Measurements from ENCODE around the gene CDCA4. TPM values are rescaled to one million over a fixed set of nuclear protein-coding genes. Genes with fewer than 3 reads are reported as not detected.

Gene CDCA4
- polyA plus RNA-seq, 1 of the 3 experiments (the other 2 are of a cell fraction): 26.8 TPM

GRCh38 chr14:105014032-105014431, 6.9 kb downstream of the CDCA4 start:
- Histone ChIP-seq H3K4me3 (ENCODE audit: low read depth in 2 of 2, low read length in 1 of 2) (no peak overlapping the region), H3K9me2 (no peaks in the 10 kb centered on the region), H3K9me3 (no peaks in the 10 kb centered on the region), H3F3A (replicated peaks; ENCODE audit: insufficient read depth) (peaks cover 21% of the 10 kb centered on the region), H4K20me1 (ENCODE audit: insufficient read depth) (peaks cover 100% of the 10 kb centered on the region), H3K27ac (ENCODE audit: low read depth in 2 of 2, low read length in 1 of 2) (peak overlapping the region; percentile 40 to 43; a peak in 3 of 4 replicates), H3K4me2 (peak overlapping the region; percentile 46), H3K27me3 (ENCODE audit: insufficient read depth) (no peaks in the 10 kb centered on the region), H3K9ac (no peak overlapping the region), H3K36me3 (replicated peaks in 1 of 2; ENCODE audit: control insufficient read depth in 1 of 2, insufficient read depth in 2 of 2, low read length in 1 of 2) (peaks cover 18 to 27% of the 10 kb centered on the region in 2 experiments), H3K79me2 (ENCODE audit: insufficient read depth) (peaks cover 100% of the 10 kb centered on the region), H3K4me1 (ENCODE audit: control insufficient read depth in 1 of 2, insufficient read depth in 2 of 2, low read depth in 1 of 2, low read length in 1 of 2) (peaks cover 46 to 51% of the 10 kb centered on the region in 2 experiments), H2AFZ (ENCODE audit: low read depth) (no peak overlapping the region)
- no peak for TF ChIP-seq NFIC (IDR thresholded peaks at IDR 0.05; ENCODE audit: borderline replicate concordance)
- no peak for TF ChIP-seq SMC3 (IDR thresholded peaks at IDR 0.05; ENCODE audit: low read depth, low read length)
- TF ChIP-seq USF1 (IDR thresholded peaks at IDR 0.05; ENCODE audit: borderline replicate concordance, low read depth): no peak
- TF ChIP-seq GABPA (IDR thresholded peaks at IDR 0.05; ENCODE audit: low read depth): no peak
- no peak for TF ChIP-seq EP300 (IDR thresholded peaks at IDR 0.05; ENCODE audit: borderline replicate concordance in 1 of 2, low read depth in 1 of 2, low read length in 1 of 2)
- no peak for TF ChIP-seq ELF1 (IDR thresholded peaks at IDR 0.05)
- no peak for TF ChIP-seq RAD21 (IDR thresholded peaks at IDR 0.05; ENCODE audit: low read length)
- ChIA-PET CTCF (interaction anchor here (0.5 to 10.9 kb wide), 7 partner anchors 10 to 38 kb away, joined by 3 to 138 read pairs (median 3); no protein-coding TSS in a partner anchor), POLR2A (no interaction called here)
- no peak for DNase-seq
- WGBS (ENCODE audit: low lambda C conversion rate): no CpG with 5 or more reads among the region's 9 CpGs

DNA sequence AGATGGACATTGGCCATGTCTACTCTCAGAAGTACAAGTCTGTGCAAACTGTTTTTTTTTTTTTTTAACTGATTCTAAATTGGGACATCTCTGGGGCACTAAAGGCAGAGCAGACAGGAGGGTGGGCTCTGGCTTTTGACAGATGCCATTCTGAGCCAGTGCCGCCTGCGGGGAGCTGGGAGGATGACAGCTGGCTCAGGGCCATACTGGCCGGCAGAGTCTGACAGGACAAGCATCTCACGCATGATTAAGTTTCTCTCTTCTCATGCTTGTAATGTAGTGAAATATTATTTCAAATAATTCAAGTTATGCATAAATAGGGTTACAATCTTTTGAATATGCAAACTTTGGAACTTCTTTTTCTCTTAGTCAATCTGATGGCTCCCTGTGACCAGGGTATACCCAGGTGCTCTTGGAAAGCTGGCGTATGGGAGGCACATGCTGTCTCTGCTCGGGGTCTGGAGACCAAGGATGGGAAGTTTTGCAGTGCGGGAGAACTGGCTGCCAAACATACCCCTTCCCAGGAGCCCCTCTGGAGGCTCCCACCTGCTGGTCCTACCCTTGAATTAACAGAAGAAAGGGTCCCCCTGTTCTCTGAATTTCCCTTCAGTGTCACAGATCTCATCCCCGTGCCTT, 7.6 kb downstream of the CDCA4 start:
- H3K27ac ChIP-seq (ENCODE audit: low read depth in 2 of 2, low read length in 1 of 2): peak overlapping the region in 1 of 2 experiments; percentile 43; a peak in 3 of 4 replicates
- peaks cover 100% of the 10 kb centered on the region for H3K79me2 ChIP-seq (ENCODE audit: insufficient read depth)
- H3K9me2 ChIP-seq: no peaks in the 10 kb centered on the region
- H4K20me1 ChIP-seq (ENCODE audit: insufficient read depth): peaks cover 98% of the 10 kb centered on the region
- ChIA-PET POLR2A (no interaction called here), CTCF (interaction anchor here (0.7 to 10.9 kb wide), 10 partner anchors 12 to 78 kb away, joined by 3 to 138 read pairs (median 4); no protein-coding TSS in a partner anchor)
- no peak overlapping the region for H3K4me3 ChIP-seq (ENCODE audit: low read depth in 2 of 2, low read length in 1 of 2)
- H3F3A ChIP-seq (replicated peaks; ENCODE audit: insufficient read depth): peaks cover 21% of the 10 kb centered on the region
- no peaks in the 10 kb centered on the region for H3K27me3 ChIP-seq (ENCODE audit: insufficient read depth)
- H3K4me1 ChIP-seq (ENCODE audit: control insufficient read depth in 1 of 2, insufficient read depth in 2 of 2, low read depth in 1 of 2, low read length in 1 of 2): peaks cover 39 to 47% of the 10 kb centered on the region in 2 experiments
- H3K4me2 ChIP-seq: peak overlapping the region; percentile 46; the same call in 1 of the 2 replicates
- WGBS (ENCODE audit: low lambda C conversion rate): 46% methylated on average over 8 of the region's 8 CpGs
- DNase-seq: peak; percentile 85
- H3K9me3 ChIP-seq: no peaks in the 10 kb centered on the region
- no peak overlapping the region for H2AFZ ChIP-seq (ENCODE audit: low read depth)
- peaks cover 22 to 27% of the 10 kb centered on the region in 2 experiments for H3K36me3 ChIP-seq (replicated peaks in 1 of 2; ENCODE audit: control insufficient read depth in 1 of 2, insufficient read depth in 2 of 2, low read length in 1 of 2)
- no peak overlapping the region for H3K9ac ChIP-seq
- TF ChIP-seq NRF1 (IDR thresholded peaks at IDR 0.05; ENCODE audit: low read depth, low read length): no peak
- no peak for TF ChIP-seq GATA2 (CRISPR knock-in tag; IDR thresholded peaks at IDR 0.05)
- no peak for TF ChIP-seq RFX5 (IDR thresholded peaks at IDR 0.05; ENCODE audit: low read length)
- TF ChIP-seq JUND (IDR thresholded peaks at IDR 0.05): no peak
- no peak for TF ChIP-seq TCF12 (IDR thresholded peaks at IDR 0.05)
- TF ChIP-seq FOSL2 (IDR thresholded peaks at IDR 0.05; ENCODE audit: borderline replicate concordance, low read depth): no peak
- TF ChIP-seq REST (IDR thresholded peaks at IDR 0.05; ENCODE audit: low read depth, low read length): no peak
- TF ChIP-seq RXRA (IDR thresholded peaks at IDR 0.05; ENCODE audit: borderline replicate concordance, low read depth): no peak
- no peak for TF ChIP-seq ZBTB33 (IDR thresholded peaks at IDR 0.05; ENCODE audit: borderline replicate concordance, low read depth)
- peak; percentile 44; the same call in 1 of the 2 replicates for TF ChIP-seq NFIC (IDR thresholded peaks at IDR 0.05; ENCODE audit: borderline replicate concordance)
- no peak for TF ChIP-seq MEF2A (IDR thresholded peaks at IDR 0.05; ENCODE audit: borderline replicate concordance, low read depth)
- TF ChIP-seq USF2 (IDR thresholded peaks at IDR 0.05; ENCODE audit: borderline replicate concordance, low read depth, low read length): no peak
- TF ChIP-seq ELF1 (IDR thresholded peaks at IDR 0.05): no peak
- no peak for TF ChIP-seq TEAD4 (IDR thresholded peaks at IDR 0.05; ENCODE audit: borderline replicate concordance, insufficient read depth)
- peak; percentile 14; the same call in 1 of the 2 replicates for TF ChIP-seq RAD21 (IDR thresholded peaks at IDR 0.05; ENCODE audit: low read length)
- TF ChIP-seq SMC3 (IDR thresholded peaks at IDR 0.05; ENCODE audit: low read depth, low read length): peak; percentile 18; the same call in 1 of the 2 replicates
- peak; percentile 26 for TF ChIP-seq CHD2 (IDR thresholded peaks at IDR 0.05; ENCODE audit: low read length, partially characterized antibody)
